Stimulated activated CD4-positive, alpha-beta T cell treated with anti-CD3 and anti-CD28 coated beads, Interleukin-4, amount 100 ng/mL, for 1 hour (primary cell): ENCODE data around the gene MIA3.
A peak's percentile ranks its signal among the peaks of the same experiment; 100 is the strongest.
"Not testable (repeated sequence)": the region's sequence is repeated elsewhere in the genome, so short reads cannot be mapped to it uniquely, and the experiment has no call there.

ENCODE experiments used
- DNase-seq: peaks from one replicate; pipeline ENCODE4 v3.0.0-alpha.2; 2020

MIA3 gene

GRCh38 chr1:222665964-222666363, 48.1 kb downstream of the MIA3 start:
- DNase-seq, result no peak

GRCh38 chr1:222668184-222668583, 50.3 kb downstream of the MIA3 start:
- not testable (repeated sequence) for DNase-seq

- not testable (repeated sequence) for DNase-seq
Measured at GRCh38 chr1:222669107-222669506, 51.2 kb downstream of the MIA3 start.

DNA sequence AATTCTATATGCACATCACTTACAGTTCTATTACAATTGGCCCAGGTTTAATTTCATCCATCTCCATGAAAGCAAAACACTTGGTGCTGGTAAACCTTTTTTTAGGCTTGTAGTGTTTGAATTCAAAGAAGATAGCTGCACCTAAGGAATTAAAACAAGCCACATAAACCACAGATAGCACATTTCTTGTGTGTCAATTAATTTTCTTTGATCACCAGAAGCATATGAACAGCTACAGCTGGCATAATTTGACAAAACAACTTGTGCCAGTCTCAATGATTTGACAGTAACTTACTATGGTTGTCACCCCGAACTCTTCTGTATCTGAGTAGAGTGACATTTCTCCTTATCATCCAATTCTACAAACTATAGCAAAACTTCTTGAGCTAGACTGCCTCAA, 52.2 kb downstream of the MIA3 start:
- DNase-seq, result no peak

GRCh38 chr1:222680080-222680479, 62.2 kb downstream of the MIA3 start:
- DNase-seq, result no peak

- DNase-seq, result no peak
Measured at GRCh38 chr1:222691016-222691415, 73.1 kb downstream of the MIA3 start.

DNA sequence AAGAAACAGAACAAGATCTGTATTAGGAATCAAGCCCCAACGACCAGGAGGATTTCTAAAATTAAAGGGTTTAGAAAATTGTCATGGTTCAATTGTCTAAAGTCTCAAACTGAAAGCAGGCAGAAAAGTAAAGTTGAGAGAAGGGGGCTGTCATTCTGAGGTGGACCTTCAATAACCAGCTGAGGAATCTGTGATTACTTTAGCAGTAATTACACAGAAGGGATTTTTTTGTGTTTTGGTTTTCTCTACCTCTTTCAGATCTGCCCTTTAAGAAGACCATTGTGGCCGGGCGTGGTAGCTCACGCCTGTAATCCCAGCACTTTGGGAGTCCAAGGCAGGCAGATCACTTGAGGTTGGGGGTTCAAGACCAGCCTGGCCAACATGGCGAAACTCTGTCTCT, 77.0 kb downstream of the MIA3 start:
- DNase-seq, result no peak

- no peak for DNase-seq
Measured at GRCh38 chr1:222696741-222697140, 78.8 kb downstream of the MIA3 start.

GRCh38 chr1:222697203-222697602, 79.3 kb downstream of the MIA3 start:
- no peak for DNase-seq

GRCh38 chr1:222697826-222698225, 79.9 kb downstream of the MIA3 start:
- DNase-seq, result no peak

GRCh38 chr1:222702210-222702609, 84.3 kb downstream of the MIA3 start:
- DNase-seq, result no peak

GRCh38 chr1:222704260-222704659, 86.4 kb downstream of the MIA3 start:
- DNase-seq, result no peak

DNA sequence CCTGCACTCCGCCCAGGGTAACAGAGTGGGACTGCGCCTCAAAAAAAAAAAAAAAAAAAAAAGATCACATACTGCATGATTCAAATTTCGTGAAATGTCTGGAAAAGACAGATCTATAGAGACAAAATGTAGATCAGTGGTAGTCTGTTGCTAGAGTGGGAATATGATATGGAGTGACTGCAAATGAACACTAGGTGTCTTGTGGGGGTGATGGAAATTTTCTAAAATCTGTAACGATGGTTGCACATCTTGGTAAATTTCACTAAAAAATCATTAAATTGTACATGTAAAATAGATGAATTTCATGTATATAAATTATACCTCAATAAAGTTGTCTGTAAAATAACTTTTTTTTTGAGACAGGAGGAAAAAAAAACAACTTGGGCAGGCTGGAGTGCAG, 88.9 kb downstream of the MIA3 start:
- DNase-seq, result no peak

DNA sequence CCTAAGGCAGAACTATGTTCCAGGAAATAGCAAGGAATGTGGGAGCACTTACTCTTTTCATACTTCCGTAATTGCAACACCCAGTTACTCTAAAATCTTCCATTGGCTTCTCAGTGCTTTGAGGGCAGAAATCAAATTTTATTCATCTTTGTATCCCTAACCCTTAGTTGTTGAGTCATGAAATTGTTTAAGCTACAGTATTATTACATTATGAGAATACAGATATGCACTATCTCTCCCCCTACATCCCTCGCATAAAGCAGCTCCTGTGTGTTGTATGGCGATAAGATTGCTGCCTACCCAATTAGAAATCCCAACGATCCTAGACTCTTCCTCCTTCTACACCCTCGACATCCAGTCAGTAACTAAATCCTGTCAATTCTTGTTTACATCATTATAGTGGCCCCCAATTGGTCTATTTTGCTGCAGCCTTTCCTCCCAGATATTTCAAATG, 91.8 kb downstream of the MIA3 start:
- no peak for DNase-seq

- peak; percentile 61 for DNase-seq
Measured at GRCh38 chr1:222711319-222712252, 93.7 kb downstream of the MIA3 start.

- DNase-seq, result peak; percentile 98
Measured at GRCh38 chr1:222712253-222713090, 94.6 kb downstream of the MIA3 start, which contains the start of the genes AIDA and BROX. Gene AIDA, minus strand, starts transcription at chr1:222712491. Its CDS starts 174 bp downstream, at chr1:222712317. Gene BROX, plus strand, starts transcription at chr1:222712564. Its CDS starts 3,136 bp downstream, at chr1:222715700.

- DNase-seq, result peak; percentile 88
Measured at GRCh38 chr1:222713091-222713961, 95.4 kb downstream of the MIA3 start.

DNA sequence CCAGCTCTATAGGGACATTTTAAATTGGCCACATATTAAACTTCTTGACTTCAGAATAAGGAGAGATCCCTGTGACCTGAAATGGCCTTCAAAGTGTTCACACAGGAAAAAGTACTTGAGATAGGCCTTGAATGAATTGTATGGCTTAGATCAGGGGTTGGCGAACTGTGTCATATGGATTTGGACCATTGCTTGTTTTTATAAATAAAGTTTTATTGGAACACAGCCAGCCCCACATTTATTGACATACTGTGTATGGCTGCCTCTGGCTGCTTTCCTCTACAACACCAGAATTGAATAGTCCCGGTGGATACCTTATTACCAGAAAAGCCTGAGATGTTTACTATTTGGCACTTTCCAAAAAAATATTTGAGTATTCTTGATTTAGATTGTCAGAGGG, 98.5 kb downstream of the MIA3 start:
- DNase-seq, result no peak
